HCT116 (cell line): ENCODE measurements around the gene PC. TPM values are rescaled to one million over a fixed set of nuclear protein-coding genes. Genes with fewer than 3 reads are reported as not detected.

Source experiments
- ATAC-seq: fragments of 200-7000 bp; cut with Tn5 transposase; 2 replicates; pipeline ENCODE4 v1.9.1; 2020; ENCODE audit warnings: mild to moderate bottlenecking, moderate library complexity
- BruUV-seq: library from RNA; stranded (reverse); fragments of 400-500 nt; replicated peaks from 2 replicates; lab custom pipeline; 2021; lab: Mats Ljungman, UMichigan
- CTCF ChIA-PET: fragments of 300-600 bp; sonication (Branson Sonifier 250); formaldehyde crosslinking; loops from one replicate; lab custom pipeline; 2021; ENCODE audit warnings: antibody characterized with exemption; lab: Charles Lee
- POLR2A ChIA-PET: fragments of 300-600, 350-600 bp; sonication (Branson Sonifier 250); formaldehyde crosslinking; loops from one replicate; lab custom pipeline; 2021; ENCODE audit warnings: antibody characterized with exemption; lab: Charles Lee
- RAD21 ChIA-PET, 2 experiments: fragments of 300-600 bp; sonication (Branson Sonifier 250); formaldehyde crosslinking; loops; one replicate each; lab custom pipeline; 2023; ENCODE audit warnings: low total read pairs in 2 of 2; ENCODE audit not compliant: uncharacterized antibody in 2 of 2, unreplicated experiment in 2 of 2, low non-redundant PET in 1 of 2; lab: Charles Lee
- DNase-seq: peaks from one replicate; pipeline ENCODE4 v3.0.0-alpha.2; 2010; ENCODE audit warnings: low read depth, low spot score
- H2AFZ ChIP-seq: fragments of 200-600 bp; shearing (Covaris generic), sonication (generic); 2 replicates; pipeline ENCODE4 v1.6.1; 2017; ENCODE audit warnings: low read depth, mixed run types, mixed read lengths, antibody characterized with exemption, low read length; ENCODE audit not compliant: poor library complexity, severe bottlenecking
- H3K27ac ChIP-seq: 2 replicates; pipeline ENCODE4 v1.5.1; 2012; ENCODE audit warnings: low read depth, low read length
- H3K27me3 ChIP-seq: fragments of 200-600 bp; sonication (generic); 2 replicates; pipeline ENCODE4 v1.6.1; 2016; ENCODE audit warnings: mixed run types, low read length, mixed read lengths; ENCODE audit not compliant: insufficient read depth
- H3K36me3 ChIP-seq, 2 experiments: fragments of 200-500 bp in 1 of 2; fragments of 200-600 bp in 1 of 2; sonication (Bioruptor generic) in 1 of 2; sonication (generic) in 1 of 2; 2 replicates each; pipeline versions ENCODE4 v1.5.1 to v1.6.1; 2014 to 2016; ENCODE audit warnings: low read length in 2 of 2, inconsistent platforms in 1 of 2, mixed read lengths in 1 of 2, mixed run types in 1 of 2; ENCODE audit not compliant: insufficient read depth in 2 of 2, control insufficient read depth in 1 of 2
- H3K4me1 ChIP-seq, 2 experiments: fragments of 200-600 bp in 1 of 2; sonication (generic) in 1 of 2; 2 replicates each; pipeline versions ENCODE4 v1.5.1 to v1.6.1; 2012 to 2017; ENCODE audit warnings: low read length in 2 of 2, inconsistent platforms in 1 of 2, mild to moderate bottlenecking in 1 of 2, mixed read lengths in 1 of 2, mixed run types in 1 of 2, moderate library complexity in 1 of 2; ENCODE audit not compliant: insufficient read depth in 2 of 2, control insufficient read depth in 1 of 2
- H3K4me2 ChIP-seq: fragments of 200-600 bp; sonication (generic); 2 replicates; pipeline ENCODE4 v1.6.1; 2017; ENCODE audit warnings: mixed run types, low read length, mixed read lengths
- H3K4me3 ChIP-seq, 2 experiments: fragments of 200-600 bp in 1 of 2; sonication (generic) in 1 of 2; replicated peaks in 1 of 2; 2 replicates each; pipeline ENCODE4 v1.5.1; 2011 to 2016; ENCODE audit warnings: low read length in 2 of 2, control low read depth in 1 of 2, low read depth in 1 of 2, mild to moderate bottlenecking in 1 of 2, mixed read lengths in 1 of 2, mixed run types in 1 of 2
- H3K79me2 ChIP-seq: fragments of 200-600 bp; sonication (generic); 2 replicates; pipeline ENCODE4 v1.6.1; 2017; ENCODE audit warnings: mild to moderate bottlenecking, mixed run types, low read length, moderate library complexity, mixed read lengths; ENCODE audit not compliant: insufficient read depth
- H3K9ac ChIP-seq: fragments of 200-600 bp; sonication (generic); 2 replicates; pipeline ENCODE4 v1.6.1; 2016; ENCODE audit warnings: low read length, mixed read lengths
- H3K9me2 ChIP-seq: fragments of 200-600 bp; sonication (generic), shearing (Covaris generic); 2 replicates; pipeline ENCODE4 v1.6.1; 2017; ENCODE audit warnings: mixed run types, mild to moderate bottlenecking, moderate library complexity; ENCODE audit not compliant: insufficient read depth
- H3K9me3 ChIP-seq, 2 experiments: fragments of 200-500 bp in 1 of 2; fragments of 200-600 bp in 1 of 2; sonication (Bioruptor generic) in 1 of 2; sonication (generic) in 1 of 2; 2 replicates each; pipeline ENCODE4 v1.6.1; 2014 to 2017; ENCODE audit warnings: low read length in 2 of 2, mixed read lengths in 2 of 2, inconsistent platforms in 1 of 2, low read depth in 1 of 2, mild to moderate bottlenecking in 1 of 2, mixed run types in 1 of 2, moderate library complexity in 1 of 2; ENCODE audit not compliant: control insufficient read depth in 1 of 2, insufficient read depth in 1 of 2
- H4K20me1 ChIP-seq: fragments of 200-600 bp; sonication (generic), shearing (Covaris generic); 2 replicates; pipeline ENCODE4 v1.6.1; 2017; ENCODE audit warnings: mixed run types, mild to moderate bottlenecking, moderate library complexity; ENCODE audit not compliant: insufficient read depth
- CBX3 ChIP-seq: IDR thresholded peaks from 2 replicates; pipeline ENCODE4 v1.6.1; 2012; ENCODE audit warnings: low read depth
- CEBPB ChIP-seq: IDR thresholded peaks from 2 replicates; pipeline ENCODE4 v1.6.1; 2012; ENCODE audit warnings: low read depth
- EGR1 ChIP-seq: IDR thresholded peaks from 2 replicates; pipeline ENCODE4 v1.6.1; 2012; ENCODE audit warnings: low read depth
- ELF1 ChIP-seq: IDR thresholded peaks from 2 replicates; pipeline ENCODE4 v1.6.1; 2012; ENCODE audit warnings: low read depth, borderline replicate concordance
- EZH2 ChIP-seq: fragments of 200-600 bp; sonication (generic); IDR thresholded peaks from 2 replicates; pipeline ENCODE4 v1.6.1; 2017; ENCODE audit warnings: antibody characterized with exemption, mixed run types
- EZH2phosphoT487 ChIP-seq: fragments of 200-600 bp; IDR thresholded peaks from 2 replicates; pipeline ENCODE4 v1.6.1; 2018; ENCODE audit warnings: antibody characterized with exemption, borderline replicate concordance
- FOSL1 ChIP-seq: IDR thresholded peaks from 2 replicates; pipeline ENCODE4 v1.6.1; 2012; ENCODE audit warnings: low read depth
- SIN3A ChIP-seq: IDR thresholded peaks from 2 replicates; pipeline ENCODE4 v1.6.1; 2012; ENCODE audit warnings: low read depth
- TCF7L2 ChIP-seq: IDR thresholded peaks from 2 replicates; pipeline ENCODE4 v1.7.0; 2011; ENCODE audit warnings: borderline replicate concordance, inconsistent platforms; ENCODE audit not compliant: insufficient read depth, insufficient read length; ENCODE audit errors: extremely low read depth
- YY1 ChIP-seq: IDR thresholded peaks from 2 replicates; pipeline ENCODE4 v1.6.1; 2011; ENCODE audit warnings: low read length, low read depth, moderate library complexity, mild to moderate bottlenecking; ENCODE audit not compliant: insufficient replicate concordance; ENCODE audit errors: extremely low read depth
- ZFX ChIP-seq: fragments of 450-650 bp; IDR thresholded peaks from 2 replicates; pipeline ENCODE4 v1.6.1; 2017
- intact Hi-C: fragments of 100-400 bp; cut with micrococcal nuclease; formaldehyde crosslinking; loops from 2 replicates; pipeline ENCODE4 v1.10.0; 2022
- total RNA-seq: library from RNA; stranded (reverse); gene quantifications from one replicate; pipeline ENCODE4 v1.2.1, GENCODE V29; 2021; ENCODE audit not compliant: unreplicated experiment
- TF ChIP-seq, protein P1 (sequence below): IDR thresholded peaks from 2 replicates; pipeline ENCODE4 v1.6.1; 2012
- TF ChIP-seq, protein P2 (sequence below), 3 experiments: fragments of 200-600 bp in 1 of 3; sonication (generic) in 1 of 3; IDR thresholded peaks in 2 of 3; conservative IDR thresholded peaks in 1 of 3; 2 replicates each; pipeline ENCODE4 v1.5.1; 2012 to 2017; ENCODE audit warnings: low read depth in 2 of 3, low read length in 2 of 3, antibody characterized with exemption in 1 of 3, borderline replicate concordance in 1 of 3, control low read depth in 1 of 3, mild to moderate bottlenecking in 1 of 3, mixed read lengths in 1 of 3, mixed run types in 1 of 3, moderate library complexity in 1 of 3; ENCODE audit not compliant: insufficient read depth in 1 of 3
- TF ChIP-seq, protein P3 (sequence below): IDR thresholded peaks from 2 replicates; pipeline ENCODE4 v1.6.1; 2012; ENCODE audit warnings: low read depth
- TF ChIP-seq, protein P4 (sequence below): IDR thresholded peaks from 2 replicates; pipeline ENCODE4 v1.6.1; 2012

PC gene
- total RNA-seq, 1 experiment from 2014 or later: 24.1 TPM

DNA sequence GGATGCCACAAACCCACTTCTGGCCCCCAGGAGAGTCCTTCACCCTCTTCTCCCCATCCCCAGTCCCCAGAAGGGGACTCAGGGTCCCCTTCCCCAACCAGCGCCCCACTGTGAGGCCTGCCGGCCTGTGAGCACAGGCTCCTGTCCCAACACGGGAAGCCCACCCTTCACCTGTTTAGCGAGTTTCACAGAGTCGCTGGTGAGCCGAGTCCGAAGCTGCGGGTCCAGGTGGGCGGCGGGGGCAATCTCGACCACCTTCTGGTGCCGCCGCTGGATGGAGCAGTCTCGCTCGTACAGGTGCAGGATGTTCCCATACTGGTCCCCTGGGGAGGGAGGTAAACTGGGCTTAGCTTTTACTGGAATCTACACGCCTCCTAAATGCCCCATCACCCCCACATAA, 88.1 kb downstream of the PC start:
- H3K27me3 ChIP-seq: no peaks in the 10 kb centered on the region
- H2AFZ ChIP-seq: no peak overlapping the region
- ChIA-PET RAD21 (no interaction called here), CTCF (no interaction called here), POLR2A (no interaction called here)
- H3K9me2 ChIP-seq: no peaks in the 10 kb centered on the region
- H3K79me2 ChIP-seq: no peaks in the 10 kb centered on the region
- no peaks in the 10 kb centered on the region for H3K9me3 ChIP-seq
- no peak overlapping the region for H3K27ac ChIP-seq
- H3K4me2 ChIP-seq: no peak overlapping the region
- H3K4me1 ChIP-seq: peaks cover 7 to 23% of the 10 kb centered on the region in 2 experiments; a peak in 3 of 4 replicates
- no peak for TF ChIP-seq EZH2
- no TSS peak for BruUV-seq
- H3K36me3 ChIP-seq: no peaks in the 10 kb centered on the region; a peak in 1 of 4 replicates
- H3K4me3 ChIP-seq: no peak overlapping the region
- no peak for ATAC-seq
- DNase-seq: no peak
- H4K20me1 ChIP-seq: no peaks in the 10 kb centered on the region
- H3K9ac ChIP-seq: no peak overlapping the region
- intact Hi-C loops: no loop called here

DNA sequence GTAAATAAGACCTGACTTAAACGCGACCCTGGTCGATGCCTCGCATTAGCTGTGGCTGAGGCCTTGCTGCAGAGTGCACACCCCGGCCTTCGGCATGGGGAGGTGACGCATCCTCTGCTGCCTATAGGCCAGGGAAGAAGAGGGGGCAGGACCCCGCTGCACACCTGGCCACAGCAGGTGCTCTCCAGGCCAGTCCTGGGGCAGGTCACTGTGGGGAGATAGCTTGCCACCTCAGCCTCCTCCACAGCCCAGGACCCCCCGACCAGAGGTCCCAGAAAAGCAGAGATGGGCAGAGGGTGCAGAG, 88.7 kb downstream of the PC start:
- no peak overlapping the region for H2AFZ ChIP-seq
- ChIA-PET CTCF (no interaction called here), RAD21 (no interaction called here), POLR2A (no interaction called here)
- BruUV-seq: no TSS peak
- DNase-seq (no peak), ATAC-seq (no peak)
- peaks cover 7 to 23% of the 10 kb centered on the region in 2 experiments; a peak in 3 of 4 replicates for H3K4me1 ChIP-seq
- H3K36me3 ChIP-seq: no peaks in the 10 kb centered on the region; a peak in 1 of 4 replicates
- no peak overlapping the region for H3K27ac ChIP-seq
- H4K20me1 ChIP-seq: no peaks in the 10 kb centered on the region
- no peak overlapping the region for H3K4me2 ChIP-seq
- H3K9ac ChIP-seq: peak overlapping the region; percentile 32; the same call in 1 of the 2 replicates
- intact Hi-C loops: no loop called here
- no peaks in the 10 kb centered on the region for H3K9me3 ChIP-seq
- H3K9me2 ChIP-seq: no peaks in the 10 kb centered on the region
- H3K79me2 ChIP-seq: no peaks in the 10 kb centered on the region
- H3K4me3 ChIP-seq: no peak overlapping the region
- H3K27me3 ChIP-seq: no peaks in the 10 kb centered on the region
- TF ChIP-seq SIN3A (no peak), EZH2phosphoT487 (no peak), TCF7L2 (no peak), ZFX (no peak), CEBPB (no peak), EGR1 (no peak), YY1 (no peak), ELF1 (no peak), CBX3 (no peak), FOSL1 (no peak)
- TF ChIP-seq, protein P1, sequence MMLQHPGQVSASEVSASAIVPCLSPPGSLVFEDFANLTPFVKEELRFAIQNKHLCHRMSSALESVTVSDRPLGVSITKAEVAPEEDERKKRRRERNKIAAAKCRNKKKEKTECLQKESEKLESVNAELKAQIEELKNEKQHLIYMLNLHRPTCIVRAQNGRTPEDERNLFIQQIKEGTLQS: no peak
- TF ChIP-seq, protein P2, sequence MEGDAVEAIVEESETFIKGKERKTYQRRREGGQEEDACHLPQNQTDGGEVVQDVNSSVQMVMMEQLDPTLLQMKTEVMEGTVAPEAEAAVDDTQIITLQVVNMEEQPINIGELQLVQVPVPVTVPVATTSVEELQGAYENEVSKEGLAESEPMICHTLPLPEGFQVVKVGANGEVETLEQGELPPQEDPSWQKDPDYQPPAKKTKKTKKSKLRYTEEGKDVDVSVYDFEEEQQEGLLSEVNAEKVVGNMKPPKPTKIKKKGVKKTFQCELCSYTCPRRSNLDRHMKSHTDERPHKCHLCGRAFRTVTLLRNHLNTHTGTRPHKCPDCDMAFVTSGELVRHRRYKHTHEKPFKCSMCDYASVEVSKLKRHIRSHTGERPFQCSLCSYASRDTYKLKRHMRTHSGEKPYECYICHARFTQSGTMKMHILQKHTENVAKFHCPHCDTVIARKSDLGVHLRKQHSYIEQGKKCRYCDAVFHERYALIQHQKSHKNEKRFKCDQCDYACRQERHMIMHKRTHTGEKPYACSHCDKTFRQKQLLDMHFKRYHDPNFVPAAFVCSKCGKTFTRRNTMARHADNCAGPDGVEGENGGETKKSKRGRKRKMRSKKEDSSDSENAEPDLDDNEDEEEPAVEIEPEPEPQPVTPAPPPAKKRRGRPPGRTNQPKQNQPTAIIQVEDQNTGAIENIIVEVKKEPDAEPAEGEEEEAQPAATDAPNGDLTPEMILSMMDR (IDR thresholded peaks at IDR 0.05 in 2 of 3, conservative IDR thresholded peaks at IDR 0.05 in 1 of 3; ENCODE audit: borderline replicate concordance in 1 of 3, insufficient read depth in 1 of 3, low read depth in 2 of 3, low read length in 2 of 3): no peak
- TF ChIP-seq, protein P3, sequence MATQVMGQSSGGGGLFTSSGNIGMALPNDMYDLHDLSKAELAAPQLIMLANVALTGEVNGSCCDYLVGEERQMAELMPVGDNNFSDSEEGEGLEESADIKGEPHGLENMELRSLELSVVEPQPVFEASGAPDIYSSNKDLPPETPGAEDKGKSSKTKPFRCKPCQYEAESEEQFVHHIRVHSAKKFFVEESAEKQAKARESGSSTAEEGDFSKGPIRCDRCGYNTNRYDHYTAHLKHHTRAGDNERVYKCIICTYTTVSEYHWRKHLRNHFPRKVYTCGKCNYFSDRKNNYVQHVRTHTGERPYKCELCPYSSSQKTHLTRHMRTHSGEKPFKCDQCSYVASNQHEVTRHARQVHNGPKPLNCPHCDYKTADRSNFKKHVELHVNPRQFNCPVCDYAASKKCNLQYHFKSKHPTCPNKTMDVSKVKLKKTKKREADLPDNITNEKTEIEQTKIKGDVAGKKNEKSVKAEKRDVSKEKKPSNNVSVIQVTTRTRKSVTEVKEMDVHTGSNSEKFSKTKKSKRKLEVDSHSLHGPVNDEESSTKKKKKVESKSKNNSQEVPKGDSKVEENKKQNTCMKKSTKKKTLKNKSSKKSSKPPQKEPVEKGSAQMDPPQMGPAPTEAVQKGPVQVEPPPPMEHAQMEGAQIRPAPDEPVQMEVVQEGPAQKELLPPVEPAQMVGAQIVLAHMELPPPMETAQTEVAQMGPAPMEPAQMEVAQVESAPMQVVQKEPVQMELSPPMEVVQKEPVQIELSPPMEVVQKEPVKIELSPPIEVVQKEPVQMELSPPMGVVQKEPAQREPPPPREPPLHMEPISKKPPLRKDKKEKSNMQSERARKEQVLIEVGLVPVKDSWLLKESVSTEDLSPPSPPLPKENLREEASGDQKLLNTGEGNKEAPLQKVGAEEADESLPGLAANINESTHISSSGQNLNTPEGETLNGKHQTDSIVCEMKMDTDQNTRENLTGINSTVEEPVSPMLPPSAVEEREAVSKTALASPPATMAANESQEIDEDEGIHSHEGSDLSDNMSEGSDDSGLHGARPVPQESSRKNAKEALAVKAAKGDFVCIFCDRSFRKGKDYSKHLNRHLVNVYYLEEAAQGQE: no peak
- TF ChIP-seq, protein P4, sequence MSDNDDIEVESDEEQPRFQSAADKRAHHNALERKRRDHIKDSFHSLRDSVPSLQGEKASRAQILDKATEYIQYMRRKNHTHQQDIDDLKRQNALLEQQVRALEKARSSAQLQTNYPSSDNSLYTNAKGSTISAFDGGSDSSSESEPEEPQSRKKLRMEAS: no peak
